GM23338 (cell line): ENCODE measurements around the gene IRF3. TPM values are rescaled to one million over a fixed set of nuclear protein-coding genes. Genes with fewer than 3 reads are reported as not detected.

Source experiments
- ATAC-seq: fragments of 200-7000 bp; cut with Tn5 transposase; 3 replicates; pipeline ENCODE4 v1.9.1; 2020
- DNase-seq: peaks from one replicate; pipeline ENCODE4 v3.0.0-alpha.2; 2015; ENCODE audit warnings: low spot score
- H2AFZ ChIP-seq: fragments of 200-600 bp; sonication (generic); 2 replicates; pipeline ENCODE4 v1.8.0; 2016; ENCODE audit warnings: antibody characterized with exemption, mild to moderate bottlenecking, moderate library complexity
- H3F3A ChIP-seq: fragments of 200-600 bp; sonication (generic); replicated peaks from 2 replicates; pipeline ENCODE4 v1.8.0; 2017; ENCODE audit warnings: antibody characterized with exemption, mixed run types, low read depth
- H3K27ac ChIP-seq: fragments of 200-600 bp; sonication (generic); 2 replicates; pipeline ENCODE4 v1.6.1; 2016; ENCODE audit warnings: low read depth
- H3K27me3 ChIP-seq: fragments of 200-600 bp; sonication (generic); 2 replicates; pipeline ENCODE4 v1.8.0; 2016; ENCODE audit warnings: mild to moderate bottlenecking, mixed run types, moderate library complexity; ENCODE audit not compliant: insufficient read depth
- H3K36me3 ChIP-seq: fragments of 200-600 bp; sonication (generic); 2 replicates; pipeline ENCODE4 v1.8.0; 2016; ENCODE audit warnings: mild to moderate bottlenecking; ENCODE audit not compliant: insufficient read depth
- H3K4me1 ChIP-seq: fragments of 200-600 bp; sonication (generic); 2 replicates; pipeline ENCODE4 v1.8.0; 2016; ENCODE audit warnings: mild to moderate bottlenecking, moderate library complexity; ENCODE audit not compliant: insufficient read depth
- H3K4me2 ChIP-seq: fragments of 200-600 bp; sonication (generic); 2 replicates; pipeline ENCODE4 v1.7.1; 2017; ENCODE audit warnings: mixed run types
- H3K4me3 ChIP-seq: fragments of 200-600 bp; sonication (generic); 2 replicates; pipeline ENCODE4 v1.6.1; 2016; ENCODE audit warnings: mixed run types
- H3K79me2 ChIP-seq: fragments of 200-600 bp; sonication (generic); replicated peaks from 2 replicates; pipeline ENCODE4 v1.8.0; 2017; ENCODE audit warnings: mild to moderate bottlenecking; ENCODE audit not compliant: insufficient read depth
- H3K9me2 ChIP-seq: fragments of 200-600 bp; sonication (generic); 2 replicates; pipeline ENCODE4 v1.8.0; 2017; ENCODE audit not compliant: insufficient read depth
- H4K20me1 ChIP-seq: fragments of 200-600 bp; sonication (generic); replicated peaks from 2 replicates; pipeline ENCODE4 v1.8.0; 2017; ENCODE audit warnings: mild to moderate bottlenecking; ENCODE audit not compliant: insufficient read depth
- H3K27ac Mint-ChIP-seq: 2 replicates; pipeline ENCODE4 v1.8.0; 2020; ENCODE audit warnings: inconsistent platforms, mild to moderate bottlenecking, moderate library complexity, mixed read lengths
- H3K27me3 Mint-ChIP-seq: 3 replicates; pipeline ENCODE4 v1.8.0; 2022; ENCODE audit warnings: low read depth, mild to moderate bottlenecking, moderate library complexity, mixed read lengths, inconsistent platforms; ENCODE audit not compliant: insufficient read depth, poor library complexity
- H3K36me3 Mint-ChIP-seq: 3 replicates; pipeline ENCODE4 v1.8.0; 2021; ENCODE audit warnings: low read depth, mild to moderate bottlenecking, inconsistent platforms, moderate library complexity, mixed read lengths
- H3K4me1 Mint-ChIP-seq: 3 replicates; pipeline ENCODE4 v1.8.0; 2020; ENCODE audit warnings: mild to moderate bottlenecking, inconsistent platforms, mixed read lengths
- H3K4me3 Mint-ChIP-seq: 3 replicates; pipeline ENCODE4 v1.8.0; 2021; ENCODE audit warnings: moderate library complexity, mild to moderate bottlenecking, inconsistent platforms, mixed read lengths
- H3K9me3 Mint-ChIP-seq: 3 replicates; pipeline ENCODE4 v1.8.0; 2020; ENCODE audit warnings: moderate library complexity, mild to moderate bottlenecking, inconsistent platforms, mixed read lengths
- ETS1 ChIP-seq: IDR thresholded peaks from 2 replicates; pipeline ENCODE4 v1.6.1; 2016; ENCODE audit warnings: antibody characterized with exemption
- NANOG ChIP-seq: IDR thresholded peaks from 2 replicates; pipeline ENCODE4 v1.6.1; 2016; ENCODE audit warnings: antibody characterized with exemption, borderline replicate concordance
- POLR2AphosphoS5 ChIP-seq: IDR thresholded peaks from 2 replicates; pipeline ENCODE4 v1.6.1; 2016; ENCODE audit warnings: antibody characterized with exemption, low read depth
- REST ChIP-seq: IDR thresholded peaks from one replicate; pipeline ENCODE4 v1.6.1; 2018; ENCODE audit warnings: antibody characterized with exemption; ENCODE audit not compliant: unreplicated experiment
- ZNF114 ChIP-seq: fragments of 250-450 bp; sonication (Bioruptor Pico); IDR thresholded peaks from 2 replicates; pipeline ENCODE4 v1.5.0; 2020; ENCODE audit warnings: mild to moderate bottlenecking, moderate library complexity
- ZNF462 ChIP-seq: fragments of 250-450 bp; sonication (Bioruptor Pico); IDR thresholded peaks from 2 replicates; pipeline ENCODE4 v1.5.0; 2020; ENCODE audit warnings: mild to moderate bottlenecking, moderate library complexity
- polyA plus RNA-seq: library from polyadenylated mRNA; unstranded; fragments of >200 nt; fragmentation: Nextera tagmentation; extraction: Ambion mirVana; gene quantifications from 2 replicates; pipeline ENCODE4 v1.2.1, GENCODE V29; 2016
- total RNA-seq: library from RNA; depleted of rRNA; stranded (reverse); fragments of >200 nt; shearing (Covaris generic); gene quantifications from 2 replicates; pipeline ENCODE4 v1.2.3, GENCODE V29; 2014

IRF3 gene
- total and polyA plus RNA-seq, 2 experiments from 2014 or later, result 57.4 to 164 TPM

- Mint-ChIP-seq H3K27ac (no peak overlapping the region), H3K36me3 (peaks cover 55% of the 10 kb centered on the region), H3K4me3 (no peak overlapping the region), H3K27me3 (peaks cover 11% of the 10 kb centered on the region), H3K4me1 (peaks cover 4% of the 10 kb centered on the region; the same call in 2 of the 3 replicates), H3K9me3 (no peaks in the 10 kb centered on the region)
- Histone ChIP-seq H3K4me3 (no peak overlapping the region), H3K79me2 (no peaks in the 10 kb centered on the region), H3F3A (no peaks in the 10 kb centered on the region), H3K27ac (no peak overlapping the region), H3K4me1 (peaks cover 3% of the 10 kb centered on the region; the same call in 1 of the 2 replicates), H3K36me3 (peaks cover 7% of the 10 kb centered on the region; the same call in 1 of the 2 replicates), H3K9me2 (no peaks in the 10 kb centered on the region), H2AFZ (no peak overlapping the region), H3K4me2 (0 out of 2 replicates have a peak overlapping the region, but pooled peaks have one; percentile 43), H4K20me1 (no peaks in the 10 kb centered on the region), H3K27me3 (no peaks in the 10 kb centered on the region)
- ATAC-seq (peak; percentile 93), DNase-seq (peak; percentile 92)
- TF ChIP-seq REST (no peak), POLR2AphosphoS5 (peak; percentile 60)
These were observed 46.8 kb upstream of the IRF3 start for GRCh38 chr19:49712397-49712859.

GRCh38 chr19:49710372-49710951, 44.8 kb upstream of the IRF3 start:
- Histone ChIP-seq H3K36me3 (peaks cover 7% of the 10 kb centered on the region; the same call in 1 of the 2 replicates), H3K4me2 (no peak overlapping the region), H4K20me1 (no peaks in the 10 kb centered on the region), H3F3A (no peaks in the 10 kb centered on the region), H2AFZ (no peak overlapping the region), H3K9me2 (no peaks in the 10 kb centered on the region), H3K27me3 (no peaks in the 10 kb centered on the region), H3K4me1 (peaks cover 3% of the 10 kb centered on the region; the same call in 1 of the 2 replicates), H3K79me2 (no peaks in the 10 kb centered on the region), H3K27ac (no peak overlapping the region), H3K4me3 (no peak overlapping the region)
- H3K4me3 Mint-ChIP-seq, result no peak overlapping the region
- DNase-seq, result no peak
- H3K27me3 Mint-ChIP-seq, result peaks cover 14% of the 10 kb centered on the region
- no peak for ATAC-seq
- 0 out of 3 replicates have a peak, but pooled peaks cover 2% of the 10 kb centered on the region for H3K4me1 Mint-ChIP-seq
- H3K27ac Mint-ChIP-seq, result no peak overlapping the region
- peaks cover 69% of the 10 kb centered on the region for H3K36me3 Mint-ChIP-seq
- H3K9me3 Mint-ChIP-seq, result no peaks in the 10 kb centered on the region
- TF ChIP-seq ZNF462 (no peak), ETS1 (no peak), NANOG (no peak), REST (no peak), ZNF114 (CRISPR knock-in tag) (no peak)
